OCI-LY3 (cell line): Measurements from ENCODE around the gene GNG12.

ENCODE experiments used
- EZH2phosphoT487 ChIP-seq: fragments of 200-600 bp; shearing (Covaris generic); IDR thresholded peaks from 2 replicates; pipeline ENCODE4 v1.6.1; 2018; ENCODE audit warnings: antibody characterized with exemption, mixed run types, low read depth
- TF ChIP-seq, protein P1 (sequence below): fragments of 200-600, 300-600 bp; sonication (generic); IDR thresholded peaks from 2 replicates; pipeline ENCODE4 v1.5.1; 2014; ENCODE audit warnings: antibody characterized with exemption, low read length, low read depth

DNA sequence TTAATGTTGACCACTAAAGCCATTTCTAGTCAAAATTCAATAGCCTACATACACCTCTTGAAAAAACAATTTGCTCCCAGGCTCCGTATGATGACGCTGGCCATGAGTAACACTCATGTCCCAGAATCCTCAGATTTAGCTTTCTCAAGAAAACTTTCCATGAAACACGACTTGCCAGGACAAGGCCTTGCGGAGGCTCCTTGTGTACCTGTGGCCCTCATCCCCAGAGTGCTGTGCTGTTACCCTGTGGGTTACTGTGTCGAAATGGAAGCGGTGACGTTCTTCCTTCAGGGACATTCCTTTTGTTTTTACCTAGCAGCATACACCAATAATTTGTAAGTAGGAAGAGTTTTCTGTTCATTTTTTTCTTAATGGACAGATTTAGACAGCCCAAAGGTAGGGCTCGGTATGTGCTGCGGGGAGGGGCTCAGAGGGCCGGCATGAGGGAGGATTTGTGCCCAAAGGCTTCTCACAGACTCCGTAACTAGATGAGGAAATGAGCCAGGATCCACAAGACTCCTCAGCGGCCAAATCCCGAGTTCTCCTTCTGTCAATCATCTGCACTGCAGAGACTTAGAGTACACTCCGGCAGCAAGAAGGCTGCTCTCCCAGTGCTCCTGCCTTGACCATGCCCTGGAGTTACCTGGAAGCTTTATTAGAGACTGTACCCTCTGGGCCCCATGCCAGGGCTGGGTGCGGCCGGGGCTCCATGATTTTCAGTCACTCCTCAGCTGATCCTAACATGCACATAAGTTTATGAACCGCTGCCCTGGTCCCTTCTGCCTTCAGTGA, 17.8 kb downstream of the GNG12 start:
- TF ChIP-seq EZH2phosphoT487: no peak
- TF ChIP-seq, protein P1, sequence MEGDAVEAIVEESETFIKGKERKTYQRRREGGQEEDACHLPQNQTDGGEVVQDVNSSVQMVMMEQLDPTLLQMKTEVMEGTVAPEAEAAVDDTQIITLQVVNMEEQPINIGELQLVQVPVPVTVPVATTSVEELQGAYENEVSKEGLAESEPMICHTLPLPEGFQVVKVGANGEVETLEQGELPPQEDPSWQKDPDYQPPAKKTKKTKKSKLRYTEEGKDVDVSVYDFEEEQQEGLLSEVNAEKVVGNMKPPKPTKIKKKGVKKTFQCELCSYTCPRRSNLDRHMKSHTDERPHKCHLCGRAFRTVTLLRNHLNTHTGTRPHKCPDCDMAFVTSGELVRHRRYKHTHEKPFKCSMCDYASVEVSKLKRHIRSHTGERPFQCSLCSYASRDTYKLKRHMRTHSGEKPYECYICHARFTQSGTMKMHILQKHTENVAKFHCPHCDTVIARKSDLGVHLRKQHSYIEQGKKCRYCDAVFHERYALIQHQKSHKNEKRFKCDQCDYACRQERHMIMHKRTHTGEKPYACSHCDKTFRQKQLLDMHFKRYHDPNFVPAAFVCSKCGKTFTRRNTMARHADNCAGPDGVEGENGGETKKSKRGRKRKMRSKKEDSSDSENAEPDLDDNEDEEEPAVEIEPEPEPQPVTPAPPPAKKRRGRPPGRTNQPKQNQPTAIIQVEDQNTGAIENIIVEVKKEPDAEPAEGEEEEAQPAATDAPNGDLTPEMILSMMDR: no peak
